Effector CD8-positive, alpha-beta T cell (primary cell): Measurements from ENCODE around the gene MGMT.

Experiments
- DNase-seq: peaks from one replicate; lab custom pipeline; 2025; lab: John Stamatoyannopoulos, UW

The MGMT gene

DNA sequence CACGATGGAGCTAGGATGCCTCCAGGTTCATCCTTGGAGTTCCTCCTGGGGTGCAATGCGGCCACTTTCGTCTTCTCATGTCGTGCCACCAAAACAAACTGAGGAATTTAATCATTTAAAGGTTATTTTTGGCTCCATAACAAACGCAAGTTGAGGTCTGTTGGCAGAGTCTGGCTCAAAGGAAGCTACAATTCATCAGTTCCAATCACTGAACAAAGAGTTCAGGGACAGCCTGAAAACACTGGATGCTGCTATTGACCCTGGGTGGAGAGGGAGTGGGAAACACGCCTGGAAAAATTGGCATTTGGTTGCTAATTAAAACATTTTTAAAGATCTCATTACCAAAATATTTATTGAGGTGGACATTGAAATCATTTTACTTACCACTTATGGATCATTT, 11.4 kb upstream of the MGMT start:
- no peak for DNase-seq

DNA sequence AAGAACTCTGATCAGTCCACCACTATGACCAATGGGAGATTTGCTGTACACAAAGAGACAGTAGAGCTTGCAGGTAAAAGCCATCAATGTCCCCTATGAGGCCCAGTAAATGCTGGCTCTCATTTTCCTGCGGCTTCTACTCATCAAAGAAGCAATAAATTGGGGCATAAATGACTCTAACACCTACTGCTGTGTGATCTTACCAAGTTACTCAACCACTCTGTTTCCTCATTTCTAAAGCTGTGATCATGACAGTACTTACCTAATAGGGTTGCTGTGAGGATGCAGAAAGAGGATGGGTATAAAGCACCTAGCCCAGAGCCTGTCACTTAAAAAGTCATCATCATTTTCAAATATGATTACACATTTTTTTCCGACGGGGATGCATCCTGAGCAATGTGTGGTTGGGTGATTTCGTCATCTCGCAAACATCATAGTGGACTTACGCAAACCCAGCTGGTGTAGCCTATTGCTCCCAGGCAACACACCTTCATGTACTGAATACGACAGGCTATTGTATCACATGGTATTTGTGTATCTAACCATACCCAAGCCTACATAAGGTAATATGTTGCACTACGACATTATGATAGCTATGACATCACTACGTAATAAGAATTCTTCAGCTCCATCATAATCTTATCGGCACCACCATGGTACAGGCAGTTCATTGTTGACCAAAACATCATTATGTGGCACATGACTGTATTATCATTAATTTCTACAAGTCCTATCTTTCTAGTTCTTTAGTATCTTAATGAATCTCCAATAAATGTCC, 7.1 kb upstream of the MGMT start:
- no peak for DNase-seq

- DNase-seq, result no peak
Observed at GRCh38 chr10:129462257-129462795, 4.7 kb upstream of the MGMT start.

GRCh38 chr10:129464251-129464650, 2.8 kb upstream of the MGMT start:
- no peak for DNase-seq

- DNase-seq, result no peak
Observed at GRCh38 chr10:129465796-129466702, 992 bp upstream of the MGMT start.

DNA sequence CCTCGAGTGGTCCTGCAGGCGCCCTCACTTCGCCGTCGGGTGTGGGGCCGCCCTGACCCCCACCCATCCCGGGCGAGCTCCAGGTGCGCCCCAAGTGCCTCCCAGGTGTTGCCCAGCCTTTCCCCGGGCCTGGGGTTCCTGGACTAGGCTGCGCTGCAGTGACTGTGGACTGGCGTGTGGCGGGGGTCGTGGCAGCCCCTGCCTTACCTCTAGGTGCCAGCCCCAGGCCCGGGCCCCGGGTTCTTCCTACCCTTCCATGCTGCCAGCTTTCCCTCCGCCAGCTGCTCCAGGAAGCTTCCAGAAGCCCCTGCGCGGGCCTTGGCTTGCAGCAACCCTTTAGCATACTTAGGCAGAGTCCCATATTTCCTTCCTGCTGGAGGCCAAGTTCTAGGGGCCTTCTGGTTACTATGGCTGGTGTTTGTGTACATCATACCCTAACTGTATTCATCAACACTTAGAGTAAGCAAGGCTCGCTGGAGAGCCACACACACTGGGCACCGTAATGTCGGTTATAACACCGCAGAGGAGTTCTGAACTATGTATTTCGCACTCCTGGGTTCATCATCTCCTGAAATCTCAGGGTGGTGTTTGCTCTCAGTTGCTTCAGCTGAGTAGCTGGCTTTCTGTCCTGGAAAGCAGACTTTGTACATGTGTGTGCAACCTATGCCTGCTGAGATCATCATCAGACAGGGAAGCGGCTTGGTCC, 471 bp downstream of the MGMT start:
- DNase-seq, result no peak

DNA sequence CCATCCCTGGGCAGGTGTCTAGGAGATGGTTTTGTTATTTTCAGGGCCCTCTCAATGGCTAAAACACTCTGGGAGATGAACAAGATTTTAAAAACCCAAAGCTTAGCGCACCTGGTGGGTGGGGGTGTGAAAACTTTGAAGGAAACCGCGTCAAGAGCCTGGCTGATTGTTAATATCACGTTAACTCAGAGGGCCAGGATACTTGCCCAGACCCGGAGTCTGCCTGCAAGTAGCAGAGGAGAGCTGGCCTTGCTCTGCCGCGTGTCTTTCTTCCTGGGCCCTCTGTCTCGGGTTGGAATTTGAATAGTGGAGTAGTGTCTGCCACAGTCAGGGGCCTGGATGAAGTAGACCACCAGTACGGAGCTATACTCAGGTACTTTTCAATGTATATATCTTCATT, 1.1 kb downstream of the MGMT start:
- DNase-seq, result no peak

DNA sequence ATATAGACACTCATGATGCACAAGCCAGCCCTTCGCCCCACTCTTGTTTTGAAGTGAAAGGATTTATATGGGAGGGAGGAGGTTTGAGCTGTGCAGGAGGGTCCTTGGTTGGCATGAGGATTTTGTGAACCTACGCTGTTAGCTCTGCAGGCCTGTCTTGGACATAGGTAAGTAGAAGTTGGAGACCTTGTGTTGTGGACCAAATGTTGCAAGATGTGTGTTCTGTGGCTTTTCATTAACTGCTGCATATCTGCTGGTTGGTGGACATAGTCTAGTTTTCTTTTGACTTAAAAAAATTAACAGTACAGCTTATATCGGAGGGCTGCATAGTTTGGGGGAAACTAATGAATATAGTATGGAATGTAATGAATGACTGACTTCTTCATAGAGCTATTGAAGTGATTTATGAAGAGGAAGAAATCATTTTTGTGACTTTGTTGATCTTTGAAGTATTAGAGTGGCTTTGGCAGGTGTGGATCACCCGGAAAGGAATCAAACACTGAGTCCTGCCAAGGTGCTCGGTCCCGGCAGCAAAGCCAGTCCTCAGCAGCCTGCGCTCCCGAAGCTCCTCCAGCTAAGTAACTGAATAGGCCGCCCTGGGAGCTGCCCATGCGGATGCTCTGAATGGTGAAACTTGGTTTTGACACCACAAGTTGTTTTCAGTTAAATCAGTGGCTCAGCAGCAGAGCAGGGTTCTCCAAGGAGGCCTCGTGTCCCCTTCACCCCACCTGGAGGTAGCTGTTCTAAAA, 3.2 kb downstream of the MGMT start:
- no peak for DNase-seq

- no peak for DNase-seq
Observed at GRCh38 chr10:129471447-129472175, 4.6 kb downstream of the MGMT start.

GRCh38 chr10:129472696-129473555, 5.9 kb downstream of the MGMT start:
- no peak for DNase-seq

DNA sequence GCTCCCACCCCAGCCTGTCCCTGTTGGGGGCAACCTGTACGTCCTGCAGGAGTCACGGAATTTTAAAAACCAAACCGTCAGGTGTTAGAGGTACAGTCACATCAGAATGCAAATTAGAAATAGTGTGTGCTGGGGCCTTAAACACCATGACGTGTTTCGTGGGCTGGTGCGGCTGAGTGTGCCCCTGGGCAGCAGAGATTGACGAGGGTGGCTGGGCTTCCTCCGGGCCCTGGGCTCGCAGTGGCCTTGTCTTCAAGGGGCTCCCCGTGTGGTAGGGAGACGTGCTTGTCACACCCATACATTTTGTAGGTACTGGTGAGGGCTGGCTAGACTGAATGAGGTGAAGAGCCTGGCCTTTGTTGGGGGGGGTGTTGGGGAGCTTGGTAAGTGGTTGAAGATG, 7.6 kb downstream of the MGMT start:
- DNase-seq, result no peak

- DNase-seq, result no peak
Observed at GRCh38 chr10:129476431-129476830, 9.4 kb downstream of the MGMT start.

GRCh38 chr10:129477051-129477450, 10.0 kb downstream of the MGMT start:
- DNase-seq, result no peak

DNA sequence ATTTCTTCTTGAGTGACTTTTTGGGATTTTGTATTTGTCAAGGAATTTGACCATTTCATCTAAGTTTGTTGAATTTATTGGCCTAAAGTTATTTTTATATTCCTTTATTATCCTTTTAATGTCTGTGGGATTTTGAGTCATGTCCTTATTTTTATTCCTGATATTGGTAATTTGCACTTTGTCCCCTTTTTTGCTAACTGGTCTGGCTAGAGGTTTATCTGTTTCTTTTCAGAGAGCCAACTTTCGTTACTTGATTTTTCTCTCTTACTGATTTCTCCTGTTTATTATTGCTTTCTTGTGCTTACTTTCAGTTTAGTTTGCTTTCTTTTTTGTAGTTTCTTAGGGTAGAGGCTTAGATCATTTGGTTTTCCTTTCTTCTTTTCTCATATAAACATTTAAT, 14.6 kb downstream of the MGMT start:
- DNase-seq, result no peak

DNA sequence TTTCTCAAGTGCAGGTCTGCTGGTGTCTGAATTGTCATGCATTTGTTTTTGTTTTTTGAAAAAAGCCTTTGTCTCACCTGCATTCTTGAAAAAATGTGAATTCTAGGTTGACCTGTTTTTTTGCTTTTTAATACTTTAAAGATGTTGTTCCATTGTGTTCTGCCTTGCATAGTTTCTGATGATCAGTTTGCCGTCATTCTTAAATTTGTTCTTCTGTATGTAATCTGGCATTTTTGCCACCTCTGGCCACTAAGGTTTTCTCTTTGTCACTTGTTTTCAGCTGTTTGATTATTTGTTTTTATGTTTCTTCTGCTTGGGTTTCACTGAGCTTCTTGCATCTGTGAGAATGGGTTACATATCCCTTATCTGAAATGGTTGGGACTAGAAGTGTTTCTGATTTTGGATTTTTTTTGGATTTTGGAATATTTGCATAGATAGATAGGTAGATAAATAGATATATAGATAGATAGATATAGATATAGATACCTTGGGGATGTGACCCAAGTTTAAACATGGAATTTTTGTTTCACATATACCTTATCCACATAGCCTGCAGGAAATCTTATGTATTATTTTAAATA, 16.5 kb downstream of the MGMT start:
- no peak for DNase-seq

DNA sequence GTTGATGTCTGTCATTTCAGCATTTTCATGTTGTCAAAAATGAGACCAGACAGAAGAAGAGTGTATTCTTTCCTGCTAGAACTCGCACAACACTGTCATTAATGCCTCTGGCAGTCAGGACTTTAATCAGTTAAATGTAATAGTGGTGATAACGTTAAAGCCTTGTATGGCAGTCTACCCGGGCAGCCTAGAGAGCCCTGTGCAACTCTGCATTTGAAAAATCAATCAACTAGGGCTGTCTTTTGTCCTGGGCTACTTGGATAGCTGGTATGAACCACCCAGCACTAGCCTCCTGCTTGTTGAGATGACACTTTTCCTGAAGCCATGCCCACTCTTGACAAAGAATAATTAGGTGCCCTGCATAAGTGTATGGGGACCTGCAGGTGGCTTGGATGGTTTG, 19.8 kb downstream of the MGMT start:
- DNase-seq, result no peak

GRCh38 chr10:129491123-129491734, 24.2 kb downstream of the MGMT start:
- DNase-seq, result no peak

- no peak for DNase-seq
Observed at GRCh38 chr10:129494176-129494575, 27.1 kb downstream of the MGMT start.

- DNase-seq, result no peak
Observed at GRCh38 chr10:129494740-129495139, 27.7 kb downstream of the MGMT start.
